Rectal smooth muscle tissue (tissue), 1 donor: ENCODE results near the gene UNC119.

Experiments
- H3K27ac ChIP-seq: one replicate; pipeline ENCODE4 v1.7.0; 2013; ENCODE audit warnings: low read depth, low read length, inconsistent platforms
- H3K27me3 ChIP-seq: one replicate; pipeline ENCODE4 v1.7.0; 2013; ENCODE audit warnings: low read length; ENCODE audit not compliant: control insufficient read depth, insufficient read depth
- H3K36me3 ChIP-seq: one replicate; pipeline ENCODE4 v1.7.0; 2013; ENCODE audit warnings: low read length; ENCODE audit not compliant: control insufficient read depth, insufficient read depth
- H3K4me1 ChIP-seq: one replicate; pipeline ENCODE4 v1.7.0; 2013; ENCODE audit warnings: low read length; ENCODE audit not compliant: control insufficient read depth, insufficient read depth
- H3K4me3 ChIP-seq: one replicate; pipeline ENCODE4 v1.7.0; 2013; ENCODE audit warnings: low read length
- H3K9ac ChIP-seq: one replicate; pipeline ENCODE4 v1.7.0; 2013; ENCODE audit warnings: low read length

The UNC119 gene

DNA sequence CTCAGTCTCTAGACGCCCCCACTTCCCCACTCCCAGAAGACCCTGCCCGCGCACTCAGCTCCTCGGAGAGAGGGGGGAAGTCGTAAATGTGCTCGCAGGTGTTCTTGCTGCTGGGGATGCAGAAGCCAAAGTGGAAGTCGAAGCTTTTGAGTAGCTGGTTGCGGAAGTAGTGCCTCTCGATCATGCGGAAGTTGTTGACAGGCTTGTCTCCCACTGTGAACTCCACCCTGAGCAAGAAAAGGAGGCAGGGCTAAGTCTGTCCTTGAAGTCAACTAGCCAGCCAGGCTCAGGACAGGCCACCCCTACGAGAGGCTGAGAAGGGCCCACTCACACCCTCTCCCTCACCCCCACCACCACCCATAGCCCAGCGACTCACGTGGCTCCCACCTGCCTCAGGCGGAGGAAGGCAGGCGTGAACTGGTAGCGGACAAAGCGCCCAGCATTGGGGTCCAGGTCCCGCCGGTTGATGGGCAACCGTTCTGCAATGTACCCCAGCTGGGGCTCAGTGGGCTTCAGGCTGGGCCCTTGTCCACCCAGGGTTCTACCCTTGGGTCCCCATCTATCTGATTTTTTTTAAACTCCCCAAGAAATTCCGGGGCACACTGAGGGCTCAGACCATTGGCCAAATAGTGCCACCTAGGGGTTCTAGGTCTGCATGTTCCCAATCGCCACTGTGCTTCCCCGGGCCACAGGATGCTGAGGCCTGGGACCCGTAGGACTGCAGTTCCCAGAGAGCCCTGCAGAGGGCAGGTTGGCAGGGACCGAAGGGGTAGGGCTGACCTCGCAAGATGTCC, 4.6 kb downstream of the UNC119 start:
- H3K9ac ChIP-seq, result no peak overlapping the region
- H3K27ac ChIP-seq, result no peak overlapping the region
- H3K4me3 ChIP-seq, result no peak overlapping the region
- H3K4me1 ChIP-seq, result peaks cover 4% of the 10 kb centered on the region
- no peaks in the 10 kb centered on the region for H3K36me3 ChIP-seq
- H3K27me3 ChIP-seq, result no peaks in the 10 kb centered on the region

DNA sequence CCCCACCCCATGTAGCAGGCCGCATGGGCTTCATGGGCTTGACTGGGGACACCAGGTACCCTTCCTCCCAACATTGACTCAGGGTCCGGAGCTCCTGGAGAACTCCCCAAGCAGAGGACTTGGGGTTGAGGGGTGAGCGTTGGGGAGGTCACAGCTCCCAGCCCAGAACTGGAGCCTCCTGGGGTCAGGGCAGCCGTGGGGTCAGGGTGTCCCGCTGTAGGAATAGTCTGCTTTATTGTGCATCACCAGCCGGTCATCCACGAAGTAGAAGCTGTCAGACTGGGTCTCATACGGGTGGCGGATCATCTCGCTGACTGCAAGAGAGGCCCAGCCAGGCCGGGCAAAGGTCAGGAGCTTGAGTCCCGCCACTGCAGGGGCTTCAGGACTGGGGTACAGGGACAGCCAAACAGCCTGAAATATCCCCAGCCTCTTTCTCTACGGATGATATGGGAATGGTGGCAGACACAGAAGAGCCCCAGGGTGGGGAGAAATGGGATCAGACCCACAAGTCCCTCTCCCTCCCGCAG, 5.3 kb downstream of the UNC119 start:
- H3K9ac ChIP-seq, result no peak overlapping the region
- H3K4me1 ChIP-seq, result peaks cover 4% of the 10 kb centered on the region
- no peaks in the 10 kb centered on the region for H3K27me3 ChIP-seq
- H3K36me3 ChIP-seq, result no peaks in the 10 kb centered on the region
- H3K27ac ChIP-seq, result no peak overlapping the region
- no peak overlapping the region for H3K4me3 ChIP-seq

GRCh38 chr17:28545787-28546415, 6.5 kb downstream of the UNC119 start:
- Histone ChIP-seq H3K27me3 (no peaks in the 10 kb centered on the region), H3K4me1 (no peaks in the 10 kb centered on the region), H3K9ac (no peak overlapping the region), H3K36me3 (no peaks in the 10 kb centered on the region), H3K27ac (no peak overlapping the region), H3K4me3 (no peak overlapping the region)

GRCh38 chr17:28545141-28545503, 7.3 kb downstream of the UNC119 start:
- Histone ChIP-seq H3K4me3 (no peak overlapping the region), H3K4me1 (no peaks in the 10 kb centered on the region), H3K27me3 (no peaks in the 10 kb centered on the region), H3K27ac (no peak overlapping the region), H3K9ac (no peak overlapping the region), H3K36me3 (no peaks in the 10 kb centered on the region)

- no peak overlapping the region for H3K27ac ChIP-seq
- H3K36me3 ChIP-seq, result no peaks in the 10 kb centered on the region
- H3K4me3 ChIP-seq, result no peak overlapping the region
- no peaks in the 10 kb centered on the region for H3K27me3 ChIP-seq
- H3K4me1 ChIP-seq, result no peaks in the 10 kb centered on the region
- H3K9ac ChIP-seq, result no peak overlapping the region
Observed at GRCh38 chr17:28544402-28545140, 7.9 kb downstream of the UNC119 start.

DNA sequence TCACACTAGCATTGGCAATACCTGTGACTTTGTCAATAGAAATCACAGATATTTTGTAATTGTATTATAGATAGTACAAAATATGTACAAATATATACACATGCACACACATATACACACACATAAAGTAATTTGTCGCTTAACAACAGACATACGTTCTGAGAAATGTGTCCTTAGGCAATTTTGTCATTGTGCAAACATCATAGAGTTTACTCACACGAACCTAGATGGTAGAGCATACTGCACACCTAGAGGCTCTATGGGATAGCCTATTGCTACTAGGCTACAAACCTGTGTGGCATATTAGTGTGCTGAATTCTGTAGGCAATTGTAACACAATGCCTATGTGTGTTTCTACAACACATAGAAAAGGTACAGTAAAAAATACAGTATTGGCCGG, 11.0 kb downstream of the UNC119 start:
- Histone ChIP-seq H3K27ac (no peak overlapping the region), H3K36me3 (no peaks in the 10 kb centered on the region), H3K4me3 (no peak overlapping the region), H3K9ac (no peak overlapping the region), H3K4me1 (no peaks in the 10 kb centered on the region), H3K27me3 (no peaks in the 10 kb centered on the region)

DNA sequence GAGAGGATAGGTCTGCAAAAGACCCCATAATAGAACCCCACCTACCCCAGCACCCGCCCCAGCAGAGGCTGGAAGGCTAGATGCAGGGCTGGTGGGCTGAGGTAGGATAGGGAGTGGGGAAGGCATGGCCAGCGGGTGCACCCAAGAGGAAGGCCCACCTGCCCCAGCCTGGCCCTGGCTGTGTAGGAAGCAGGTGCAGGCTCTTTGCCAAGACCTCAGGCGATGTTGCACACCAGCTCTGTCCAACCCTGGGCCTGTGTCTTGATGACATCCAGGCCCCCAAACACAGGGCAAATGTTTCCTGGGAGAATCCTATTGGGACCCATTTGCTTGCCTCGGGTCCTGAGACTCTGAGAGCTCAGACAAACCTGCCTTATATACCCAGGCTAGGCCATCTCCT, 12.2 kb downstream of the UNC119 start:
- H3K27ac ChIP-seq, result no peak overlapping the region
- H3K36me3 ChIP-seq, result no peaks in the 10 kb centered on the region
- no peak overlapping the region for H3K9ac ChIP-seq
- H3K4me3 ChIP-seq, result no peak overlapping the region
- no peaks in the 10 kb centered on the region for H3K4me1 ChIP-seq
- no peaks in the 10 kb centered on the region for H3K27me3 ChIP-seq

- H3K27ac ChIP-seq, result no peak overlapping the region
- no peak overlapping the region for H3K9ac ChIP-seq
- no peak overlapping the region for H3K4me3 ChIP-seq
- H3K4me1 ChIP-seq, result no peaks in the 10 kb centered on the region
- H3K36me3 ChIP-seq, result no peaks in the 10 kb centered on the region
- no peaks in the 10 kb centered on the region for H3K27me3 ChIP-seq
Observed at GRCh38 chr17:28538296-28538895, 14.0 kb downstream of the UNC119 start.

- no peak overlapping the region for H3K9ac ChIP-seq
- no peaks in the 10 kb centered on the region for H3K27me3 ChIP-seq
- H3K4me3 ChIP-seq, result no peak overlapping the region
- no peaks in the 10 kb centered on the region for H3K36me3 ChIP-seq
- H3K27ac ChIP-seq, result no peak overlapping the region
- H3K4me1 ChIP-seq, result no peaks in the 10 kb centered on the region
Observed at GRCh38 chr17:28537219-28537610, 15.2 kb downstream of the UNC119 start.

DNA sequence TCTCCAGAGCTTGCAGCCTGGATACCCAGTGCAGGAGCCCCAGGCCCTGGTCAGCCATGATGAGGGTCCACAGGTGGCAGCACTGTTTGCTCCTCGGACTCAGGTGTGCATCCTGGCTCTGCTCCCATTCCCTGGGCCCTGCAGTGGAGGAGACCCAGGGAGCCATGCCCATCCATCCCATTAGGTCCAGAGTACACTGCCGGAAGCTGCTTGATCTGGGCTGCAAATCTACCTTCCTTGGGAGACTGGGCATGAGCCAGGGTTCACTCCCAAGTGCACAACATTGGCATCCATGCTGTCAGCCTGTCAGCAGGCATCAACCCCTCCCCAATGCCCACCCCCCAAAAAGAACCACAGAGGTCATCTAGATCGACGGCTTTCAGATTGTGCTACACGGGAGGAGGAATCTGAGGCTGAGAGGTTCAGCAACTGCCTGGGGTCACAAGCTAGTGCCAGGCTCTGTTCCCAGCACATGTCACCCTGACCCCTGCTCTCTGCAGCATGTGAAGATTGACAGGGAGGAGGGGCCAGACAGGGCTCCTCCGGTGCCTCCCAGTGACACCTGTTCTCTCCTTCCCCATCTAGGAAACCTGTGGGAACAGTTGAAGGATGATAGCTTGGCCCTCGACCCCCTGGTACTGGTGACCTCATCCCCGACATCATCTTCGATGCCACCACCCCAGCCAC, 15.7 kb downstream of the UNC119 start:
- Histone ChIP-seq H3K36me3 (no peaks in the 10 kb centered on the region), H3K4me3 (no peak overlapping the region), H3K27ac (no peak overlapping the region), H3K27me3 (no peaks in the 10 kb centered on the region), H3K4me1 (no peaks in the 10 kb centered on the region), H3K9ac (no peak overlapping the region)

DNA sequence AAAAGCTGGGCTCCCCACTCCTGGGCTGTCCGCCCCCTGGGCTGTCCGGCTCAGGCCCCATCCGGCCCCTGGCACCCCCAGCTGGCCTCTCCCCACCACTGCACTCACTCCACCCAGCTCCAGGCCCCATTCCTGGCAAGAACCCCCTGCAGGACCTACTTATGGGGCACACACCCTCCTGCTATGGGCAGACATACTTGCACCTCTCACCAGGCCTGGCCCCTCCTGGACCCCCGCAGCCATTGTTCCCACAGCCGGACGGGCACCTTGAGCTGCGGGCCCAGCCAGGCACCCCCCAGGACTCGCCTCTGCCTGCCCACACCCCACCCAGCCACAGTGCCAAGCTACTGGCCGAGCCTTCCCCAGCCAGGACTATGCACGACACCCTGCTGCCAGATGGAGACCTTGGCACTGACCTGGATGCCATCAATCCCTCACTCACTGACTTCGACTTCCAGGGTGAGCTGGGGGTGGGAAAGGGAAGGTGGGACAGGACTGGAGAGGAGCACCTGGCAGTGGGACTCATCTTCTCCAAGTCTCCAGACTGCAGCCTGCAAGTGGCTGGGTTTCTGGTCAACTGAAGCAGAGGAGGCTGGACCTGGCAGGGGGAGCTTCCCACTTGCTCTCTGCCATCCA, 17.6 kb downstream of the UNC119 start:
- no peak overlapping the region for H3K4me3 ChIP-seq
- no peaks in the 10 kb centered on the region for H3K36me3 ChIP-seq
- no peak overlapping the region for H3K27ac ChIP-seq
- H3K9ac ChIP-seq, result no peak overlapping the region
- no peaks in the 10 kb centered on the region for H3K27me3 ChIP-seq
- H3K4me1 ChIP-seq, result no peaks in the 10 kb centered on the region
